HepG2 (cell line): ENCODE data around the gene S100A8. TPM values are rescaled to one million over a fixed set of nuclear protein-coding genes. Genes with fewer than 3 reads are reported as not detected.

Experiments
- ATAC-seq: fragments of 200-7000 bp; cut with Tn5 transposase; 3 replicates; pipeline ENCODE4 v1.9.1; 2020; ENCODE audit warnings: mild to moderate bottlenecking, moderate library complexity
- BruUV-seq: library from RNA; stranded (reverse); fragments of 400-500 nt; replicated peaks from 2 replicates; lab custom pipeline; 2021; lab: Mats Ljungman, UMichigan
- CTCF ChIA-PET: fragments of 300-600 bp; formaldehyde crosslinking; extraction: SDS; loops from one replicate; lab custom pipeline; 2021; ENCODE audit warnings: low total read pairs, inconsistent platforms, low intra/inter-chr PET ratio; lab: Yijun Ruan, JAX
- POLR2A ChIA-PET: fragments of 350-600 bp; sonication (Branson Sonifier 250); formaldehyde crosslinking; loops from one replicate; lab custom pipeline; 2020; ENCODE audit warnings: antibody characterized with exemption, inconsistent platforms; lab: Yijun Ruan, JAX
- DNase-seq: peaks from one replicate; pipeline ENCODE4 v3.0.0-alpha.2; 2015; ENCODE audit warnings: low spot score
- FAIRE-seq: peaks from 3 replicates; lab custom pipeline; 2011; peaks lifted over from hg19 to GRCh38; lab: Jason Lieb, UNC
- H2AFZ ChIP-seq: one replicate; pipeline ENCODE4 v1.6.1; 2011; ENCODE audit warnings: low read length, inconsistent platforms
- H3K27ac ChIP-seq: fragments of 300-600 bp; 3 replicates; pipeline ENCODE4 v1.8.0; 2011; ENCODE audit warnings: mixed run types, mild to moderate bottlenecking, mixed read lengths, low read length, inconsistent platforms; ENCODE audit not compliant: insufficient read depth; ENCODE audit errors: extremely low read length
- H3K27me3 ChIP-seq, 2 experiments: fragments of 200-600 bp in 1 of 2; 2 replicates in 1 of 2; 3 replicates in 1 of 2; pipeline versions ENCODE4 v1.6.0 to v1.8.0; 2011; ENCODE audit warnings: low read length in 2 of 2, mild to moderate bottlenecking in 2 of 2, moderate library complexity in 2 of 2, inconsistent platforms in 1 of 2; ENCODE audit not compliant: insufficient read depth in 2 of 2, control insufficient read depth in 1 of 2
- H3K36me3 ChIP-seq, 2 experiments: fragments of 200-600 bp in 1 of 2; replicated peaks in 1 of 2; 2 replicates in 1 of 2; 3 replicates in 1 of 2; pipeline versions ENCODE4 v1.5.1 to v1.8.0; 2011; ENCODE audit warnings: low read length in 2 of 2, inconsistent platforms in 1 of 2; ENCODE audit not compliant: insufficient read depth in 2 of 2, control insufficient read depth in 1 of 2
- H3K4me1 ChIP-seq: 2 replicates; pipeline ENCODE4 v1.5.1; 2012; ENCODE audit warnings: low read length, inconsistent platforms; ENCODE audit not compliant: insufficient read depth
- H3K4me2 ChIP-seq: 2 replicates; pipeline ENCODE4 v1.6.0; 2011; ENCODE audit warnings: low read depth, low read length, inconsistent platforms
- H3K4me3 ChIP-seq, 3 experiments: fragments of 200-600 bp in 1 of 3; sonication (generic), shearing (Covaris generic) in 1 of 3; replicated peaks in 1 of 3; 2 replicates each; pipeline ENCODE4 v1.5.1; 2011 to 2016; ENCODE audit warnings: low read length in 3 of 3, inconsistent platforms in 2 of 3, low read depth in 2 of 3, mild to moderate bottlenecking in 2 of 3, control low read depth in 1 of 3, mixed read lengths in 1 of 3; ENCODE audit not compliant: insufficient read depth in 1 of 3
- H3K79me2 ChIP-seq: one replicate; pipeline ENCODE4 v1.6.1; 2011; ENCODE audit warnings: low read length, inconsistent platforms; ENCODE audit not compliant: insufficient read depth
- H3K9ac ChIP-seq: 2 replicates; pipeline ENCODE4 v1.6.0; 2011; ENCODE audit warnings: mild to moderate bottlenecking, low read depth, low read length, inconsistent platforms; ENCODE audit not compliant: insufficient read depth
- H3K9me3 ChIP-seq: 2 replicates; pipeline ENCODE4 v1.5.1; 2012; ENCODE audit warnings: mild to moderate bottlenecking, low read length
- H4K20me1 ChIP-seq: 2 replicates; pipeline ENCODE4 v1.6.0; 2011; ENCODE audit warnings: inconsistent platforms, mild to moderate bottlenecking, low read length, moderate library complexity; ENCODE audit not compliant: insufficient read depth
- CREB1 ChIP-seq, 2 experiments: fragments of 450-650 bp in 1 of 2; IDR thresholded peaks; 2 replicates each; pipeline ENCODE4 v1.6.1; 2016 to 2017; ENCODE audit warnings: control low read depth in 1 of 2, mild to moderate bottlenecking in 1 of 2, missing compliant biosample characterization in 1 of 2, missing genetic modification characterization in 1 of 2
- FOXP1 ChIP-seq, 2 experiments: fragments of 450-650 bp in 1 of 2; IDR thresholded peaks; 2 replicates each; pipeline ENCODE4 v1.6.1; 2017 to 2018; ENCODE audit warnings: antibody characterized with exemption in 1 of 2
- HOXA5 ChIP-seq: sonication (generic); formaldehyde crosslinking; IDR thresholded peaks from 2 replicates; pipeline ENCODE4 v1.4.0; 2020; ENCODE audit warnings: missing genetic modification reagents
- ISX ChIP-seq: sonication (generic); formaldehyde crosslinking; conservative IDR thresholded peaks from 2 replicates; pipeline ENCODE4 v1.5.0; 2020; ENCODE audit warnings: missing genetic modification reagents
- MAX ChIP-seq: IDR thresholded peaks from 2 replicates; pipeline ENCODE4 v1.6.1; 2012; ENCODE audit warnings: inconsistent platforms
- MBD4 ChIP-seq: IDR thresholded peaks from 2 replicates; pipeline ENCODE4 v1.6.1; 2012; ENCODE audit warnings: low read length, inconsistent platforms, borderline replicate concordance
- MYC ChIP-seq: sonication (generic); formaldehyde crosslinking; IDR thresholded peaks from 2 replicates; pipeline ENCODE4 v1.9.0; 2021; ENCODE audit warnings: missing genetic modification reagents, borderline replicate concordance
- PHF8 ChIP-seq: sonication (generic); formaldehyde crosslinking; IDR thresholded peaks from 2 replicates; pipeline ENCODE4 v1.5.0; 2020; ENCODE audit warnings: missing genetic modification reagents
- RXRA ChIP-seq: sonication (generic); formaldehyde crosslinking; IDR thresholded peaks from 2 replicates; pipeline ENCODE4 v1.5.1; 2020; ENCODE audit warnings: missing genetic modification reagents
- SPEN ChIP-seq: sonication (generic); formaldehyde crosslinking; IDR thresholded peaks from 2 replicates; pipeline ENCODE4 v1.5.1; 2020; ENCODE audit warnings: low read depth, mild to moderate bottlenecking, missing genetic modification reagents
- SRF ChIP-seq: IDR thresholded peaks from 2 replicates; pipeline ENCODE4 v1.6.1; 2011; ENCODE audit warnings: mild to moderate bottlenecking, low read depth, low read length, moderate library complexity
- U2AF1 ChIP-seq: fragments of 200-400 bp; formaldehyde crosslinking; optimal IDR thresholded peaks from 2 replicates; pipeline ENCODE3; 2017; ENCODE audit warnings: mild to moderate bottlenecking, low read depth, low read length
- ZC3H13 ChIP-seq: sonication (generic); formaldehyde crosslinking; IDR thresholded peaks from 2 replicates; pipeline ENCODE4 v1.8.1; 2023; ENCODE audit warnings: mild to moderate bottlenecking, missing genetic modification reagents, moderate library complexity
- ZNF282 ChIP-seq: fragments of 450-650 bp; IDR thresholded peaks from 2 replicates; pipeline ENCODE4 v1.6.1; 2018; ENCODE audit not compliant: partially characterized antibody
- ZNF567 ChIP-seq: sonication (generic); formaldehyde crosslinking; IDR thresholded peaks from 2 replicates; pipeline ENCODE4 v1.8.1; 2023; ENCODE audit warnings: mild to moderate bottlenecking, missing genetic modification reagents, borderline replicate concordance
- WGBS: methylation state at CpG from one replicate; pipeline ENCODE4 v1.1.6; 2017; ENCODE audit warnings: low lambda C conversion rate; 5-methylcytosine and 5-hydroxymethylcytosine counted together
- in situ Hi-C: cut with HindIII; loops from 2 replicates; pipeline ENCODE4 v1.10.0; 2017; ENCODE audit warnings: low pct_unique_long_range_greater_than_20kb; ENCODE audit not compliant: extremely low pct_ligation_motif_present
- intact Hi-C: fragments of 100-400 bp; cut with micrococcal nuclease; formaldehyde crosslinking; loops from one replicate; pipeline ENCODE4 v1.10.0; 2022; ENCODE audit not compliant: unreplicated experiment
- polyA plus RNA-seq, 8 experiments: library from polyadenylated mRNA; depleted of rRNA in 3 of 8; stranded (reverse) in 7 of 8; unstranded in 1 of 8; fragments of >200 nt; fragmentation: Illumina TruSeq in 4 of 8; extraction: Trizol in 4 of 8; gene quantifications; 2 replicates each; pipeline versions ENCODE4 v1.2.1 to v1.2.3, GENCODE V29; 2011 to 2016; ENCODE audit warnings: low read depth in 4 of 8, missing spikeins in 1 of 8, mixed read lengths in 1 of 8; ENCODE audit not compliant: insufficient read depth in 1 of 8
- total RNA-seq, 5 experiments: library from RNA; depleted of rRNA; stranded (reverse); fragments of >200 nt; fragmentation: Illumina TruSeq; extraction: Trizol; gene quantifications; 2 replicates each; pipeline ENCODE4 v1.2.3, GENCODE V29; 2016; ENCODE audit warnings: low read depth in 1 of 5

S100A8 gene
- total and polyA plus RNA-seq, 2 of the 13 experiments (the other 11 are each of a cell fraction or from before 2014, with no cell fraction given): not detected

GRCh38 chr1:153403421-153404085 is 12.7 kb upstream of the S100A8 start:
- no peak overlapping the region for H3K4me3 ChIP-seq
- no peak overlapping the region for H3K4me2 ChIP-seq
- H4K20me1 ChIP-seq: no peaks in the 10 kb centered on the region
- peaks cover 1 to 40% of the 10 kb centered on the region in 2 experiments; a peak in 4 of 5 replicates for H3K27me3 ChIP-seq
- no peak for ATAC-seq
- FAIRE-seq: no peak
- no TSS peak for BruUV-seq
- WGBS: 32% methylated on average over 11 of the region's 11 CpGs
- DNase-seq: no peak
- no peak overlapping the region for H3K9ac ChIP-seq
- no peaks in the 10 kb centered on the region for H3K9me3 ChIP-seq
- no peak overlapping the region for H3K27ac ChIP-seq
- H3K36me3 ChIP-seq: no peaks in the 10 kb centered on the region
- no peak for TF ChIP-seq FOXP1 (IDR thresholded peaks at IDR 0.05)
- TF ChIP-seq FOXP1 (CRISPR knock-in tag; IDR thresholded peaks at IDR 0.05): no peak
- no peak for TF ChIP-seq SPEN
- TF ChIP-seq U2AF1: no peak
- TF ChIP-seq MYC (CRISPR knock-in tag): no peak
- no peak for TF ChIP-seq ZC3H13 (CRISPR knock-in tag)
- TF ChIP-seq SRF: no peak
- no peak for TF ChIP-seq ZNF567 (CRISPR knock-in tag)
- TF ChIP-seq MBD4: no peak
- no peak for TF ChIP-seq MAX
- TF ChIP-seq CREB1 (IDR thresholded peaks at IDR 0.05): no peak
- TF ChIP-seq CREB1 (CRISPR knock-in tag; IDR thresholded peaks at IDR 0.05): no peak
- no peak for TF ChIP-seq HOXA5 (CRISPR knock-in tag)
- no peak for TF ChIP-seq ISX (CRISPR knock-in tag)
- TF ChIP-seq RXRA (CRISPR knock-in tag): no peak
- no peak for TF ChIP-seq PHF8 (CRISPR knock-in tag)
- no peak for TF ChIP-seq ZNF282
- intact Hi-C loops (loop anchor here (1.0 kb wide), 1 partner anchor 50 kb away; no protein-coding TSS in a partner anchor), in situ Hi-C loops (no loop called here)
- H3K79me2 ChIP-seq: no peaks in the 10 kb centered on the region
- ChIA-PET CTCF (no interaction called here), POLR2A (no interaction called here)
- no peak overlapping the region for H2AFZ ChIP-seq
- H3K4me1 ChIP-seq: no peaks in the 10 kb centered on the region
